K562 (cell line): ENCODE results near the gene GSK3B. TPM values are rescaled to one million over a fixed set of nuclear protein-coding genes. Genes with fewer than 3 reads are reported as not detected.

Source experiments
- DACH1 ChIP-seq: fragments of 450-650 bp; IDR thresholded peaks from 2 replicates; pipeline ENCODE4 v1.6.1; 2018; ENCODE audit not compliant: partially characterized antibody
- DIDO1 ChIP-seq: fragments of 450-650 bp; IDR thresholded peaks from 2 replicates; pipeline ENCODE4 v1.6.1; 2016; ENCODE audit warnings: low read depth, missing biosample characterization, missing genetic modification characterization
- FOXA3 ChIP-seq, 2 experiments: fragments of 450-650 bp in 1 of 2; sonication (generic) in 1 of 2; formaldehyde crosslinking; IDR thresholded peaks in 1 of 2; conservative IDR thresholded peaks in 1 of 2; 2 replicates each; pipeline versions ENCODE4 v1.4.0 to v1.8.0; 2020 to 2022; ENCODE audit warnings: mild to moderate bottlenecking in 2 of 2, missing genetic modification reagents in 1 of 2
- FOXK2 ChIP-seq, 2 experiments: fragments of 450-650 bp; IDR thresholded peaks in 1 of 2; conservative IDR thresholded peaks in 1 of 2; 2 replicates each; pipeline ENCODE4 v1.6.1; 2016; ENCODE audit warnings: low read depth in 2 of 2, mild to moderate bottlenecking in 1 of 2
- IFI16 ChIP-seq: fragments of 250-450 bp; sonication (Bioruptor Pico); IDR thresholded peaks from 2 replicates; pipeline ENCODE4 v2.1.2; 2022; ENCODE audit warnings: mild to moderate bottlenecking, inconsistent platforms
- MEF2A ChIP-seq: IDR thresholded peaks from 2 replicates; pipeline ENCODE4 v1.6.1; 2011; ENCODE audit warnings: low read depth, mild to moderate bottlenecking, low read length, moderate library complexity; ENCODE audit not compliant: control insufficient read depth
- MTA2 ChIP-seq: fragments of 450-650 bp; IDR thresholded peaks from 2 replicates; pipeline ENCODE4 v1.6.1; 2016; ENCODE audit warnings: low read depth
- NR4A1 ChIP-seq, 2 experiments: fragments of 250-450 bp in 1 of 2; fragments of 450-650 bp in 1 of 2; sonication (Bioruptor Pico) in 1 of 2; IDR thresholded peaks; 2 replicates each; pipeline versions ENCODE4 v1.4.0 to v1.6.1; 2016 to 2020; ENCODE audit warnings: mild to moderate bottlenecking in 2 of 2, missing compliant biosample characterization in 1 of 2, missing genetic modification characterization in 1 of 2, moderate library complexity in 1 of 2
- PCBP1 ChIP-seq: fragments of 200-400 bp; formaldehyde crosslinking; IDR thresholded peaks from 2 replicates; pipeline ENCODE4 v1.6.1; 2018; ENCODE audit warnings: mild to moderate bottlenecking, low read depth, low read length; ENCODE audit not compliant: poor library complexity, severe bottlenecking
- RAD21 ChIP-seq, 2 experiments: fragments of 250-450 bp in 1 of 2; fragments of 450-650 bp in 1 of 2; sonication (Bioruptor Pico) in 1 of 2; formaldehyde crosslinking in 1 of 2; IDR thresholded peaks in 1 of 2; conservative IDR thresholded peaks in 1 of 2; 2 replicates each; pipeline versions ENCODE4 v1.4.0 to v1.8.0; 2020 to 2022; ENCODE audit warnings: mild to moderate bottlenecking in 2 of 2, moderate library complexity in 1 of 2
- ZBTB1 ChIP-seq: sonication (generic); formaldehyde crosslinking; IDR thresholded peaks from 2 replicates; pipeline ENCODE4 v1.8.1; 2023; ENCODE audit warnings: missing genetic modification reagents, low read depth, mild to moderate bottlenecking, borderline replicate concordance
- ZNF175 ChIP-seq: fragments of 200-800 bp; sonication (Bioruptor generic); IDR thresholded peaks from 2 replicates; pipeline ENCODE4 v1.6.1; 2016; ENCODE audit warnings: low read depth, mild to moderate bottlenecking, missing genetic modification characterization, missing compliant biosample characterization
- ZNF212 ChIP-seq: fragments of 450-650 bp; formaldehyde crosslinking; IDR thresholded peaks from 2 replicates; pipeline ENCODE4 v1.4.0; 2020; ENCODE audit warnings: mild to moderate bottlenecking
- ZNF23 ChIP-seq: fragments of 250-450 bp; sonication (Bioruptor Pico); IDR thresholded peaks from 2 replicates; pipeline ENCODE4 v1.4.0; 2020; ENCODE audit warnings: mild to moderate bottlenecking
- ZNF253 ChIP-seq: fragments of 250-450 bp; sonication (Bioruptor Pico); conservative IDR thresholded peaks from 2 replicates; pipeline ENCODE4 v1.6.1; 2021; ENCODE audit warnings: mild to moderate bottlenecking
- ZNF717 ChIP-seq: fragments of 250-450 bp; sonication (Bioruptor Pico); IDR thresholded peaks from 2 replicates; pipeline ENCODE4 v1.5.0; 2021
- polyA plus RNA-seq, 8 experiments: library from polyadenylated mRNA; depleted of rRNA in 4 of 8; stranded (reverse) in 5 of 8; unstranded in 3 of 8; fragments of >200 nt; fragmentation: Nextera tagmentation in 2 of 8; fragmentation: Illumina TruSeq in 1 of 8; extraction: Ambion mirVana in 2 of 8; extraction: Trizol in 1 of 8; gene quantifications; 2 replicates each; pipeline versions ENCODE4 v1.2.1 to v1.2.3, GENCODE V29; 2011 to 2014; ENCODE audit warnings: inconsistent platforms in 1 of 8, missing spikeins in 1 of 8
- total RNA-seq, 7 experiments: library from RNA; depleted of rRNA in 6 of 7; stranded (reverse); fragments of >200 nt in 6 of 7; fragmentation: Illumina TruSeq in 2 of 7; extraction: Trizol in 2 of 7; gene quantifications; 2 replicates each; pipeline versions ENCODE4 v1.2.1 to v1.2.3, GENCODE V29; 2011 to 2021; ENCODE audit warnings: low replicate concordance in 1 of 7
- TF ChIP-seq, protein P1 (sequence below): sonication (generic); formaldehyde crosslinking; IDR thresholded peaks from 2 replicates; pipeline ENCODE4 v1.8.1; 2023; ENCODE audit warnings: mild to moderate bottlenecking, missing genetic modification reagents
- TF ChIP-seq, protein P2 (sequence below): sonication (generic); formaldehyde crosslinking; IDR thresholded peaks from 2 replicates; pipeline ENCODE4 v1.8.0; 2023; ENCODE audit warnings: mild to moderate bottlenecking, missing genetic modification reagents
- TF ChIP-seq, protein P3 (sequence below): fragments of 200-800 bp; sonication (Bioruptor generic); IDR thresholded peaks from 2 replicates; pipeline ENCODE4 v1.6.1; 2016; ENCODE audit warnings: missing genetic modification characterization, missing compliant biosample characterization

The GSK3B gene
- total and polyA plus RNA-seq, 9 of the 15 experiments (the other 6 are each of a cell fraction or from before 2014, with no cell fraction given): 4.7 to 25.0 (median 18.7) TPM

DNA sequence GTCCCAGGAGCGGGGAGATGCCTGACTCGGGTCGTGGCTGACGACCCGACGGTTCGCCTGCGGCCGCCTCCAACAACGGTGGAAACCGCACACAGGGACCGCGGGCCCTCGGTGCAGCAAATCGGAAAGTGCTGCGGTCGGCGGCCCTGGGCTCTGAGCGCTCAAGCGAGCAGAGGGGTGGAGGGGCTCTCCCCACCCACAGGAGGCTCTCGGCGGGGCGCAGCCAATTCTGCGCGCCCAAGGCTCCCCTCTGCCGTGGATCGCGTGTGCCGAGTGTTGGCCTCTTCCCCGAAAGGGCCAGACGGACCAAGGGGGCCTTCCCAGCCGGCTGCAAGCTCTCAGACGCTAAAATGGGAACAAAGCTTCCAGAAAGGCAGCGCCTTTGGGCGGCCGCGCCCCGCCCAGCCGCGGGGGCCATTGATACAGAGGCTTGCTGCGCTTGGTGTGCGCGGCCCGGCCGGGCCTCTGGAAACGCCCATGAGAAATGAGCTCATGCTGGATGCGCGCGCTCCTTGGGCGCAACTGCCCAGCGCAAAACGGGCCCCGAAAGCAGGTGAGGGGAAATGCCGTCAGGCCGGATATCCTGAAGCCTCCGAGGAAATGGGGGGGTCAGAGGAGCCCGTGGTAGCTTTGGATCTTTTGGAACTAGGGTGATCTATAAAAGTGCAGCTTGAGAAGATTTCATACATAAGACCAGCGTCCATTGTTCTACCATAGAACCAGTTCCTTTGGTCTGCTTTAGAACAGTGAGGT, 1.2 kb upstream of the GSK3B start (continued):
- TF ChIP-seq FOXA3 (CRISPR knock-in tag; conservative IDR thresholded peaks at IDR 0.05 in 1 of 2, IDR thresholded peaks at IDR 0.05 in 1 of 2) (no peak), MTA2 (no peak), ZNF175 (CRISPR knock-in tag) (no peak), NR4A1 (CRISPR knock-in tag; IDR thresholded peaks at IDR 0.05) (no peak), NR4A1 (tag; IDR thresholded peaks at IDR 0.05) (no peak), ZNF212 (CRISPR knock-in tag) (no peak), PCBP1 (peak; percentile 84), RAD21 (CRISPR knock-in tag; conservative IDR thresholded peaks at IDR 0.05 in 1 of 2, IDR thresholded peaks at IDR 0.05 in 1 of 2) (no peak), FOXK2 (conservative IDR thresholded peaks at IDR 0.05 in 1 of 2, IDR thresholded peaks at IDR 0.05 in 1 of 2; ENCODE audit: low read depth in 2 of 2) (no peak), IFI16 (CRISPR knock-in tag) (no peak), DACH1 (no peak), MEF2A (no peak), DIDO1 (tag) (no peak), ZNF253 (CRISPR knock-in tag) (no peak), ZNF717 (CRISPR knock-in tag) (no peak), ZBTB1 (CRISPR knock-in tag) (peak; percentile 30; the same call in 1 of the 2 replicates), ZNF23 (CRISPR knock-in tag) (no peak)
- TF ChIP-seq, protein P1, sequence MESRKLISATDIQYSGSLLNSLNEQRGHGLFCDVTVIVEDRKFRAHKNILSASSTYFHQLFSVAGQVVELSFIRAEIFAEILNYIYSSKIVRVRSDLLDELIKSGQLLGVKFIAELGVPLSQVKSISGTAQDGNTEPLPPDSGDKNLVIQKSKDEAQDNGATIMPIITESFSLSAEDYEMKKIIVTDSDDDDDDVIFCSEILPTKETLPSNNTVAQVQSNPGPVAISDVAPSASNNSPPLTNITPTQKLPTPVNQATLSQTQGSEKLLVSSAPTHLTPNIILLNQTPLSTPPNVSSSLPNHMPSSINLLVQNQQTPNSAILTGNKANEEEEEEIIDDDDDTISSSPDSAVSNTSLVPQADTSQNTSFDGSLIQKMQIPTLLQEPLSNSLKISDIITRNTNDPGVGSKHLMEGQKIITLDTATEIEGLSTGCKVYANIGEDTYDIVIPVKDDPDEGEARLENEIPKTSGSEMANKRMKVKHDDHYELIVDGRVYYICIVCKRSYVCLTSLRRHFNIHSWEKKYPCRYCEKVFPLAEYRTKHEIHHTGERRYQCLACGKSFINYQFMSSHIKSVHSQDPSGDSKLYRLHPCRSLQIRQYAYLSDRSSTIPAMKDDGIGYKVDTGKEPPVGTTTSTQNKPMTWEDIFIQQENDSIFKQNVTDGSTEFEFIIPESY (CRISPR knock-in tag): no peak
- TF ChIP-seq, protein P2, sequence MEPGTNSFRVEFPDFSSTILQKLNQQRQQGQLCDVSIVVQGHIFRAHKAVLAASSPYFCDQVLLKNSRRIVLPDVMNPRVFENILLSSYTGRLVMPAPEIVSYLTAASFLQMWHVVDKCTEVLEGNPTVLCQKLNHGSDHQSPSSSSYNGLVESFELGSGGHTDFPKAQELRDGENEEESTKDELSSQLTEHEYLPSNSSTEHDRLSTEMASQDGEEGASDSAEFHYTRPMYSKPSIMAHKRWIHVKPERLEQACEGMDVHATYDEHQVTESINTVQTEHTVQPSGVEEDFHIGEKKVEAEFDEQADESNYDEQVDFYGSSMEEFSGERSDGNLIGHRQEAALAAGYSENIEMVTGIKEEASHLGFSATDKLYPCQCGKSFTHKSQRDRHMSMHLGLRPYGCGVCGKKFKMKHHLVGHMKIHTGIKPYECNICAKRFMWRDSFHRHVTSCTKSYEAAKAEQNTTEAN (CRISPR knock-in tag): no peak
- TF ChIP-seq, protein P3, sequence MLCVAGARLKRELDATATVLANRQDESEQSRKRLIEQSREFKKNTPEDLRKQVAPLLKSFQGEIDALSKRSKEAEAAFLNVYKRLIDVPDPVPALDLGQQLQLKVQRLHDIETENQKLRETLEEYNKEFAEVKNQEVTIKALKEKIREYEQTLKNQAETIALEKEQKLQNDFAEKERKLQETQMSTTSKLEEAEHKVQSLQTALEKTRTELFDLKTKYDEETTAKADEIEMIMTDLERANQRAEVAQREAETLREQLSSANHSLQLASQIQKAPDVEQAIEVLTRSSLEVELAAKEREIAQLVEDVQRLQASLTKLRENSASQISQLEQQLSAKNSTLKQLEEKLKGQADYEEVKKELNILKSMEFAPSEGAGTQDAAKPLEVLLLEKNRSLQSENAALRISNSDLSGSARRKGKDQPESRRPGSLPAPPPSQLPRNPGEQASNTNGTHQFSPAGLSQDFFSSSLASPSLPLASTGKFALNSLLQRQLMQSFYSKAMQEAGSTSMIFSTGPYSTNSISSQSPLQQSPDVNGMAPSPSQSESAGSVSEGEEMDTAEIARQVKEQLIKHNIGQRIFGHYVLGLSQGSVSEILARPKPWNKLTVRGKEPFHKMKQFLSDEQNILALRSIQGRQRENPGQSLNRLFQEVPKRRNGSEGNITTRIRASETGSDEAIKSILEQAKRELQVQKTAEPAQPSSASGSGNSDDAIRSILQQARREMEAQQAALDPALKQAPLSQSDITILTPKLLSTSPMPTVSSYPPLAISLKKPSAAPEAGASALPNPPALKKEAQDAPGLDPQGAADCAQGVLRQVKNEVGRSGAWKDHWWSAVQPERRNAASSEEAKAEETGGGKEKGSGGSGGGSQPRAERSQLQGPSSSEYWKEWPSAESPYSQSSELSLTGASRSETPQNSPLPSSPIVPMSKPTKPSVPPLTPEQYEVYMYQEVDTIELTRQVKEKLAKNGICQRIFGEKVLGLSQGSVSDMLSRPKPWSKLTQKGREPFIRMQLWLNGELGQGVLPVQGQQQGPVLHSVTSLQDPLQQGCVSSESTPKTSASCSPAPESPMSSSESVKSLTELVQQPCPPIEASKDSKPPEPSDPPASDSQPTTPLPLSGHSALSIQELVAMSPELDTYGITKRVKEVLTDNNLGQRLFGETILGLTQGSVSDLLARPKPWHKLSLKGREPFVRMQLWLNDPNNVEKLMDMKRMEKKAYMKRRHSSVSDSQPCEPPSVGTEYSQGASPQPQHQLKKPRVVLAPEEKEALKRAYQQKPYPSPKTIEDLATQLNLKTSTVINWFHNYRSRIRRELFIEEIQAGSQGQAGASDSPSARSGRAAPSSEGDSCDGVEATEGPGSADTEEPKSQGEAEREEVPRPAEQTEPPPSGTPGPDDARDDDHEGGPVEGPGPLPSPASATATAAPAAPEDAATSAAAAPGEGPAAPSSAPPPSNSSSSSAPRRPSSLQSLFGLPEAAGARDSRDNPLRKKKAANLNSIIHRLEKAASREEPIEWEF: no peak
